Measurements from ENCODE around the gene GEMIN4. TPM values are rescaled to one million over a fixed set of nuclear protein-coding genes. Genes with fewer than 3 reads are reported as not detected.

Gene GEMIN4
- 10 to 100 TPM in 3 of 4 donors, 1 to 10 TPM in 1; 9.7 to 29.0 (median 17.0) TPM for total RNA-seq

DNA sequence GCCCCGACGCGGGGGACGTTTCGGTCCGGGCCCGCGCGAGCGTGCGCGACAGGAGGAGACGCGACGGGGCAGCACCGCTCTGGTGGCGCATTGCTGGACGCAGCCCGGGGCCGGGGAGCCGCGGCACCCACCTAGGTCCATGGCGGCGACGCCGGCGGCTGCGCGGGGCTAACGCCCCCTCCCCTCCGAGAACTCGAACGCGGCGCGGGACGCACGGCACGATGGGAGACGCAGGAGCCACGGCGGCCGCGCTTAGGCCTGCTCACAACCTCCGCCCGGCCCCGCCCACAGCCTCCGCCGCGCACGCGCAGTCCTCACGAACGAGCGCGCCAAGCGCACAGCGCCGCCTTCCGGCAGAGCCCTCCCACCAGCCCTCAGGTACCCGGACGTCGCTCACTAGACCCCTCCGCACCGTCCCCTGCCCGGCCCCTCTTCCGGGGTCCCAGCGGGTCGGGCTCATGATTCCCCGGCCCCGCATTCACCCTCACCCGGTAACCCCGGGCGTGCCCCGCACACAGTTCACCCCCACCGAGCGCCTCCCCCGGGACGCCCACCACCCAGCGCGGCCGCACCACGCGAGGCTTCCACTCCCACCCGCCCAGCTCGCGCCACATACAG lies at the start of gene GEMIN4:
TSS of gene GEMIN4 (minus strand) at position 263 of the 618 bp plus-strand sequence. CDS start at position 141, 122 bp downstream.
- Histone ChIP-seq H3K9me3 (no peaks in the 10 kb centered on the region), H3K4me1 (peaks cover 0 to 14% of the 10 kb centered on the region in 2 donors), H3K27me3 (no peaks in the 10 kb centered on the region), H3K27ac (peak within 1 kb of the TSS; percentile 75 to 91), H3K4me3 (peak within 1 kb of the TSS; percentile 59 to 75), H3K36me3 (no peaks in the 10 kb centered on the region)
- peak; percentile 88 to 95 for DNase-seq
- TF ChIP-seq, protein P1, sequence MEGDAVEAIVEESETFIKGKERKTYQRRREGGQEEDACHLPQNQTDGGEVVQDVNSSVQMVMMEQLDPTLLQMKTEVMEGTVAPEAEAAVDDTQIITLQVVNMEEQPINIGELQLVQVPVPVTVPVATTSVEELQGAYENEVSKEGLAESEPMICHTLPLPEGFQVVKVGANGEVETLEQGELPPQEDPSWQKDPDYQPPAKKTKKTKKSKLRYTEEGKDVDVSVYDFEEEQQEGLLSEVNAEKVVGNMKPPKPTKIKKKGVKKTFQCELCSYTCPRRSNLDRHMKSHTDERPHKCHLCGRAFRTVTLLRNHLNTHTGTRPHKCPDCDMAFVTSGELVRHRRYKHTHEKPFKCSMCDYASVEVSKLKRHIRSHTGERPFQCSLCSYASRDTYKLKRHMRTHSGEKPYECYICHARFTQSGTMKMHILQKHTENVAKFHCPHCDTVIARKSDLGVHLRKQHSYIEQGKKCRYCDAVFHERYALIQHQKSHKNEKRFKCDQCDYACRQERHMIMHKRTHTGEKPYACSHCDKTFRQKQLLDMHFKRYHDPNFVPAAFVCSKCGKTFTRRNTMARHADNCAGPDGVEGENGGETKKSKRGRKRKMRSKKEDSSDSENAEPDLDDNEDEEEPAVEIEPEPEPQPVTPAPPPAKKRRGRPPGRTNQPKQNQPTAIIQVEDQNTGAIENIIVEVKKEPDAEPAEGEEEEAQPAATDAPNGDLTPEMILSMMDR (IDR thresholded peaks at IDR 0.05): peak; percentile 92 to 97 (median 96)
- TF ChIP-seq POLR2A (IDR thresholded peaks at IDR 0.05): peak; percentile 66 to 83
- intact Hi-C loops (cut with DNase I; ENCODE audit: low total_unique reads): no loop called here

GRCh38 chr17:801660-802059 lies 49.6 kb upstream of the GEMIN4 start:
- no peaks in the 10 kb centered on the region for H3K36me3 ChIP-seq
- H3K4me3 ChIP-seq: no peak overlapping the region
- TF ChIP-seq, protein P1 (IDR thresholded peaks at IDR 0.05): no peak
- no peak for TF ChIP-seq POLR2A (IDR thresholded peaks at IDR 0.05)
- no peak overlapping the region for H3K27ac ChIP-seq
- H3K4me1 ChIP-seq: no peaks in the 10 kb centered on the region
- no peak for DNase-seq
- intact Hi-C loops (cut with DNase I; ENCODE audit: low total_unique reads): no loop called here
- no peaks in the 10 kb centered on the region for H3K9me3 ChIP-seq
- H3K27me3 ChIP-seq: no peaks in the 10 kb centered on the region

GRCh38 chr17:800446-801242 lies 48.6 kb upstream of the GEMIN4 start:
- Histone ChIP-seq H3K4me3 (no peak overlapping the region), H3K27me3 (no peaks in the 10 kb centered on the region), H3K9me3 (no peaks in the 10 kb centered on the region), H3K27ac (no peak overlapping the region), H3K4me1 (no peaks in the 10 kb centered on the region), H3K36me3 (no peaks in the 10 kb centered on the region)
- DNase-seq: no peak
- TF ChIP-seq, protein P1 (IDR thresholded peaks at IDR 0.05): no peak
- TF ChIP-seq POLR2A (IDR thresholded peaks at IDR 0.05): no peak
- intact Hi-C loops (cut with DNase I; ENCODE audit: low total_unique reads): no loop called here

DNA sequence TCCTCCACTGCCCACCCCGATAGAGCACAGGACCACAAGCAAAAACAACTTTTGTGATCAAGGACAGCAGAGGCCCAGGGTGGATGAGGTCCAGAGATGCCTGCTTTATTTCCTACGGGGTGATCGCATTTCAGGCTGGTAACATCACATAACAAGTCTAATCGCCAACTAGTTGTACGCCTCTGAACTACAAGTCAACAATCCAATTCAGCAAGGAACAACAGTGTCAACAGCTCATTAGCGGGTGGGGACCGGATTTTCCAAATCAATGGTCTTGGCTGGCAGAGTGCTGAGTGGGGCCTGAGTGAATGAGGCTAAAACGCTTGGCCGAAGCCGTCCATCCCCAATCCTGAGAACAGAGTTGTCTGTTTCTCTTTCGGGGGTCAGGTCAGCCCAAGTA lies 47.2 kb upstream of the GEMIN4 start:
- Histone ChIP-seq H3K4me3 (no peak overlapping the region), H3K9me3 (no peaks in the 10 kb centered on the region), H3K27ac (no peak overlapping the region), H3K27me3 (no peaks in the 10 kb centered on the region), H3K36me3 (no peaks in the 10 kb centered on the region), H3K4me1 (no peaks in the 10 kb centered on the region)
- no peak for DNase-seq
- intact Hi-C loops (cut with DNase I; ENCODE audit: low total_unique reads): no loop called here
- TF ChIP-seq POLR2A (IDR thresholded peaks at IDR 0.05): no peak
- TF ChIP-seq, protein P1 (IDR thresholded peaks at IDR 0.05): no peak

DNA sequence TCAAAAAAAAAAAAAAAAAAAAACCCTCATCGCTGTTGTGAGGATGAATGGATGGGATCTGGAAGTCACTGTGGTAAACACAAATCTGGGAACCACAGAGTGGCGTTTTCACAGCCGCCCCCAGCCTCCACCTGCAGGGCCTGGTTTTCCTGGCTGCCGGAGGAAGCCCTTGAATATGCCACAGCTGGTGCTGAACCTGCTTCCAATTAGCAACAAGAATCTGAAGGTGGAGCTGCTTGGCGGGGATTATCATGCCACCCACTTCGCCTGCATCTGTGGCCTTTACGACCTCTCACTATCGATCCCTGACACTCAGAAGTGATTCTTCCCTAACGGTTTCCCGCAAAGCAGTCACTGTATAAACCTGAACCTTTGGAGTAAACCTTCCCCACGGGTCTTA lies 46.2 kb upstream of the GEMIN4 start:
- intact Hi-C loops (cut with DNase I; ENCODE audit: low total_unique reads): no loop called here
- no peaks in the 10 kb centered on the region for H3K4me1 ChIP-seq

More for the DNA sequence above, 46.2 kb upstream of the GEMIN4 start:
- Histone ChIP-seq H3K9me3 (no peaks in the 10 kb centered on the region), H3K27ac (no peak overlapping the region), H3K4me3 (no peak overlapping the region), H3K36me3 (no peaks in the 10 kb centered on the region), H3K27me3 (no peaks in the 10 kb centered on the region)
- TF ChIP-seq, protein P1 (IDR thresholded peaks at IDR 0.05): no peak
- TF ChIP-seq POLR2A (IDR thresholded peaks at IDR 0.05): no peak
- DNase-seq: no peak

Measured in uterus (tissue), 4 donors.